HEK293T (cell line): ENCODE measurements around the gene PTPRG.
"Not testable (repeated sequence)": the region's sequence is repeated elsewhere in the genome, so short reads cannot be mapped to it uniquely, and the experiment has no call there.

Experiments
- CTCF ChIA-PET: fragments of 350-600 bp; formaldehyde crosslinking; extraction: SDS; loops from one replicate; lab custom pipeline; 2021; ENCODE audit warnings: antibody characterized with exemption, inconsistent platforms; lab: Yijun Ruan, JAX
- POLR2A ChIA-PET: fragments of 350-600 bp; formaldehyde crosslinking; extraction: SDS; loops from one replicate; lab custom pipeline; 2020; ENCODE audit warnings: antibody characterized with exemption, inconsistent platforms; lab: Yijun Ruan, JAX
- DNase-seq: peaks from one replicate; pipeline ENCODE4 v3.0.0; 2012; ENCODE audit warnings: mixed read lengths; ENCODE audit errors: extremely low spot score
- ARNT ChIP-seq: fragments of 450-650 bp; IDR thresholded peaks from 2 replicates; pipeline ENCODE4 v1.6.1; 2017; ENCODE audit warnings: mild to moderate bottlenecking
- BHLHE40 ChIP-seq: fragments of 450-650 bp; IDR thresholded peaks from 2 replicates; pipeline ENCODE4 v1.6.1; 2016; ENCODE audit warnings: mild to moderate bottlenecking, moderate library complexity, borderline replicate concordance
- CTBP1 ChIP-seq: fragments of 450-650 bp; IDR thresholded peaks from 2 replicates; pipeline ENCODE4 v1.6.1; 2016; ENCODE audit warnings: borderline replicate concordance
- ELF4 ChIP-seq: fragments of 450-650 bp; IDR thresholded peaks from 2 replicates; pipeline ENCODE4 v1.6.1; 2017; ENCODE audit warnings: antibody characterized with exemption
- FOXA1 ChIP-seq: fragments of 450-650 bp; IDR thresholded peaks from 2 replicates; pipeline ENCODE4 v1.6.1; 2016; ENCODE audit warnings: mild to moderate bottlenecking
- FOXK2 ChIP-seq: fragments of 450-650 bp; IDR thresholded peaks from 2 replicates; pipeline ENCODE4 v1.6.1; 2016; ENCODE audit warnings: mild to moderate bottlenecking
- FOXM1 ChIP-seq: fragments of 450-650 bp; IDR thresholded peaks from 2 replicates; pipeline ENCODE4 v1.6.1; 2017; ENCODE audit warnings: mild to moderate bottlenecking, borderline replicate concordance
- HDGF ChIP-seq: fragments of 450-650 bp; IDR thresholded peaks from 2 replicates; pipeline ENCODE4 v1.6.1; 2017; ENCODE audit warnings: antibody characterized with exemption, borderline replicate concordance
- L3MBTL2 ChIP-seq: fragments of 450-650 bp; conservative IDR thresholded peaks from 2 replicates; pipeline ENCODE4 v1.6.1; 2016; ENCODE audit warnings: mild to moderate bottlenecking
- LEF1 ChIP-seq: fragments of 450-650 bp; IDR thresholded peaks from 2 replicates; pipeline ENCODE4 v1.6.1; 2017; ENCODE audit warnings: mild to moderate bottlenecking, borderline replicate concordance
- NFRKB ChIP-seq: fragments of 450-650 bp; IDR thresholded peaks from 2 replicates; pipeline ENCODE4 v1.6.1; 2016; ENCODE audit warnings: mild to moderate bottlenecking, moderate library complexity
- PKNOX1 ChIP-seq: fragments of 450-650 bp; IDR thresholded peaks from 2 replicates; pipeline ENCODE4 v1.6.1; 2016
- SP1 ChIP-seq: fragments of 450-650 bp; IDR thresholded peaks from 2 replicates; pipeline ENCODE4 v1.6.1; 2017
- SUZ12 ChIP-seq: fragments of 450-650 bp; IDR thresholded peaks from 2 replicates; pipeline ENCODE4 v1.6.1; 2016; ENCODE audit warnings: mild to moderate bottlenecking
- TARDBP ChIP-seq: fragments of 450-650 bp; IDR thresholded peaks from 2 replicates; pipeline ENCODE4 v1.6.1; 2016
- ZNF384 ChIP-seq: fragments of 450-650 bp; IDR thresholded peaks from 2 replicates; pipeline ENCODE4 v1.6.1; 2016

The PTPRG gene

DNA sequence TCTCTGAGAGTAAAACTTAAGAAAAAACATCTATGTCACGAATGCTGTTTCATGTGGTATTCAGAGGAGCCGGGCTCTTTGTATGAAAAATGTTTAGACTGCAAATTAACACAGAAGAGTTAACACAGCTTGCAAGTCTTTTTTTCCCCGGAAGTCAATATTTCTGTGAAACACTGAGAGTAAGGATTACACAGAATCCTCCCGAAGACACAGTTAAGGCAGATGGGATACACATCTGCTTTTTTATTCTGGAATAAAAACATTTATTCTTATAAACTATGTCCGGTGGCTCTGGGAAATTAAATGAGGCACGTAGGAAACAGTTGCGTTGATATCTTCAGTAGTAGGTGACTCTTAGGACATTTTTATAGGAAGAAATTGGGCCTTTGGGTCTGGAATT lies 180.6 kb downstream of the PTPRG start:
- ChIA-PET CTCF (no interaction called here), POLR2A (no interaction called here)
- no peak for DNase-seq
- no peak for TF ChIP-seq ZNF384
- TF ChIP-seq PKNOX1: no peak
- TF ChIP-seq ELF4: no peak
- TF ChIP-seq SP1: no peak

GRCh38 chr3:61743067-61743466 lies 181.7 kb downstream of the PTPRG start:
- ChIA-PET CTCF (no interaction called here), POLR2A (no interaction called here)
- no peak for DNase-seq
- TF ChIP-seq HDGF (no peak), L3MBTL2 (no peak), SUZ12 (no peak), BHLHE40 (no peak), PKNOX1 (peak; percentile 65), NFRKB (no peak), ZNF384 (no peak), ELF4 (no peak)

DNA sequence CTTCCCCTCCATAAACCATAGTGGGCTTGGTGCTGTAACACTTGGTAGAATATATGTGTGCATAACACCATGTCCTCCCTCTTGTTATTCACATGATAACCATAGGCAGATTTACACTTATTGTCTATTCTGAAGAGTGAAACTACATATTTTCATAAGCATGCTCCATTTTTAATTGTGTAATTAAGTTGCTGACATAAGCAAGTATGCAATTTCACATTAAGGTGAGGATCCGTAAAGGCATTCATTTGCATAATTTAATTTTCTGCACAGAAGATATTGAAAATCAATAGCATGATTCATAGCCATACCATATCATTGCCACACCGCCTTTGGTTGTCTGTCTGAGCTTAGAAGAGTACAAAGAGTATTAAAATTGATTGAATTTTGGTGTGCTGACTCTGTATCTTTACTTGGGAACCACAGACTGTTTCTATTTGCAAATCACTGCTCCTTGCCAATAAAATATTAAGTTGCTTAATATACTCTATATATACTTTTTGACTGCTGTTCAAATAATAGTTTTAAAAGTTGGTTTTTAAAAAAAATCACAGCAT lies 182.4 kb downstream of the PTPRG start:
- POLR2A ChIA-PET: no interaction called here
- TF ChIP-seq ARNT (no peak), LEF1 (no peak), BHLHE40 (no peak), CTBP1 (no peak)
- DNase-seq: no peak
- CTCF ChIA-PET: no interaction called here

GRCh38 chr3:61748288-61748687 lies 186.9 kb downstream of the PTPRG start:
- ChIA-PET CTCF (no interaction called here), POLR2A (no interaction called here)
- no peak for TF ChIP-seq SUZ12
- TF ChIP-seq BHLHE40: no peak
- no peak for TF ChIP-seq L3MBTL2
- no peak for TF ChIP-seq FOXA1
- TF ChIP-seq NFRKB: no peak
- TF ChIP-seq TARDBP: no peak
- no peak for TF ChIP-seq SP1
- TF ChIP-seq CTBP1: no peak
- no peak for TF ChIP-seq ELF4
- no peak for TF ChIP-seq LEF1
- TF ChIP-seq FOXK2: no peak
- TF ChIP-seq ZNF384: no peak
- no peak for TF ChIP-seq ARNT
- TF ChIP-seq HDGF: no peak
- TF ChIP-seq PKNOX1: no peak
- no peak for TF ChIP-seq FOXM1
- DNase-seq: no peak

DNA sequence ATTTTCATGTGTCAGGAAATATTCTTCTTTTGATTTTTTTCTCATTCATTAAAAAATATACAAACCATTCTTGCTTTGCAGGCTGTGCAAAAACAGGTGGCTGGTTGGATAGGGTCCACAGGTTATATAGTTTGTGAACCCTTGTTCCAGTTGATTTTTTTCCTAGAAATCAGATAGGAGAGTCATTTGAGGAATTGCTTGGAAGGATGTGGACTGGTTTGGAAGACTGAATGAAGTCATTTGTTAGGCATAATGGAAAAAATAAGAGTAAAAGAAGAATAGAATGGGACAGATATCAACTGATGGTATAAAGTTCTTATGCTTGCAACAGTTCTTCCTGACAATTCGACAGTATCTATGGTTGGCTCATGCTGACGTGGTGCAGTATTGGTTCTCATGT lies 189.4 kb downstream of the PTPRG start:
- ChIA-PET CTCF (no interaction called here), POLR2A (no interaction called here)
- TF ChIP-seq HDGF: no peak
- DNase-seq: no peak

DNA sequence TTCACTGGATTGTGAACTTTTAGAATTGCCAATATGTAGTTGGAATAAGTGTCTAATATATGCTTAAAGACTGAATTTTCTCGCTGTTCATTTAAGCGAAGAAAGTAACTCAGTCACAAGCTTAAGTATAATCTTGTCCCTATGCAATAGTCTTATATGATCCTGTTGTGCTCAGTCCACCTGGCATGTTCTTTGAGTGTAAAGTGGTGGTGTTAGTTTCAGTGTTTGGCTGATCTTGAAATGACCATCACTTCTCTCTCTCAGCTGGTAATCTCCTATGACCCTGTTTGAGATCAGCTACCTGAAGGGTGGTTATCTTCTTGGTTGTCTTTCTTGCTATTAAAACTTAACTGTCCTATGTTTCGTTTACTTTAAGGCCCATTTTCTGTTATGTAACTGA lies 197.5 kb downstream of the PTPRG start:
- DNase-seq: no peak
- TF ChIP-seq HDGF: no peak
- no peak for TF ChIP-seq TARDBP
- TF ChIP-seq PKNOX1: no peak
- no peak for TF ChIP-seq BHLHE40
- no peak for TF ChIP-seq CTBP1
- no peak for TF ChIP-seq SUZ12
- TF ChIP-seq NFRKB: no peak
- no peak for TF ChIP-seq FOXK2
- TF ChIP-seq L3MBTL2: no peak
- no peak for TF ChIP-seq ELF4
- TF ChIP-seq SP1: no peak
- TF ChIP-seq ZNF384: no peak
- ChIA-PET POLR2A (no interaction called here), CTCF (no interaction called here)

- CTCF ChIA-PET, POLR2A ChIA-PET, DNase-seq: not testable (repeated sequence)
These were observed 199.4 kb downstream of the PTPRG start for GRCh38 chr3:61760783-61761182.
